Epithelial cell of proximal tubule (primary cell): ENCODE measurements around the gene CTDP1. TPM values are rescaled to one million over a fixed set of nuclear protein-coding genes. Genes with fewer than 3 reads are reported as not detected.

ENCODE experiments used
- DNase-seq: peaks from one replicate; pipeline ENCODE4 v3.0.0-alpha.2; 2011; ENCODE audit warnings: low read depth
- H3K4me3 ChIP-seq: 2 replicates; pipeline ENCODE4 v1.5.1; 2011; ENCODE audit warnings: low read depth, mild to moderate bottlenecking, low read length
- CTCF ChIP-seq: conservative IDR thresholded peaks from 2 replicates; pipeline ENCODE4 v1.5.1; 2012; ENCODE audit warnings: low read depth, mild to moderate bottlenecking, low read length
- total RNA-seq: library from RNA; depleted of rRNA; stranded (reverse); fragments of >200 nt; gene quantifications from 2 replicates; pipeline ENCODE4 v1.2.3, GENCODE V29; 2015

The CTDP1 gene
- total RNA-seq, 1 donor from 2014 or later: 13.9 TPM

DNA sequence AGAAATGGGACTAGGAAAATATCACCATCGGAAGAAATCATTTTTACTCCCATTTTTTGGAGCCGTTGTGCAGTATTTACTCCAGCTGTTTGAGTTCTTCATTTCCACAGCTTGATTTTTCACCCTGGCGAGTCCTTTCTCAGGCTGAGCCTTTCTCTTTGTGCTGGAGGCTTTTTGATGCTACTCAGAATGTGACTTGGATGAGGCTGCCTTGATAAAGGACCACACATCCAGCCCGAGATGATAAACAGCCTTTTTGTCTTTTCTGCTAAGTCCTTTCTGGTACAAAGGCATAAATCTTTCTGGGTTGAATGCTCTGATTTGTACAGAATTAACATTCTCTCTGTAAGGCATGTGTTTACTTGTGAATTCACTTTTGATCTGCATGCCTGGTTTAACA lies 17.6 kb upstream of the CTDP1 start:
- DNase-seq: no peak
- H3K4me3 ChIP-seq: no peak overlapping the region
- TF ChIP-seq CTCF: no peak

DNA sequence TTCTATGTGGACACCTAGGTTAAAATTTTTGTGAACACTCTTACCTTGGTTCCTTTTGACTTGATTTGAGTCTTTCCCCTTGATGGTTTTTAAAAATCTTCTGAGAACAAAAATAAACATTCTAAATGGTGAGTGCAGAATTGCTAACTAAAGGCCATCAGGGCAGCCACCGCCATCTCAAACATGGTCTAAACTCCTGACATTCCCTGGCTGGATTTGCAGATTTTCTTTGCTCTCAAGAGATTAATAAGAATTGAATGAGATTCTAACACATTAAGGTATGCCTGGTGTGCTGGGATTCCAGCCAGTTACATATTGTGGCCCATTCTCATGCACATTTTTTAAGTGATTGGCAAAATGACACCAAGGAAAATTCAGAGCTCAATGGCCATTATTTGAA lies 17.2 kb upstream of the CTDP1 start:
- no peak for DNase-seq
- TF ChIP-seq CTCF: no peak
- H3K4me3 ChIP-seq: no peak overlapping the region

DNA sequence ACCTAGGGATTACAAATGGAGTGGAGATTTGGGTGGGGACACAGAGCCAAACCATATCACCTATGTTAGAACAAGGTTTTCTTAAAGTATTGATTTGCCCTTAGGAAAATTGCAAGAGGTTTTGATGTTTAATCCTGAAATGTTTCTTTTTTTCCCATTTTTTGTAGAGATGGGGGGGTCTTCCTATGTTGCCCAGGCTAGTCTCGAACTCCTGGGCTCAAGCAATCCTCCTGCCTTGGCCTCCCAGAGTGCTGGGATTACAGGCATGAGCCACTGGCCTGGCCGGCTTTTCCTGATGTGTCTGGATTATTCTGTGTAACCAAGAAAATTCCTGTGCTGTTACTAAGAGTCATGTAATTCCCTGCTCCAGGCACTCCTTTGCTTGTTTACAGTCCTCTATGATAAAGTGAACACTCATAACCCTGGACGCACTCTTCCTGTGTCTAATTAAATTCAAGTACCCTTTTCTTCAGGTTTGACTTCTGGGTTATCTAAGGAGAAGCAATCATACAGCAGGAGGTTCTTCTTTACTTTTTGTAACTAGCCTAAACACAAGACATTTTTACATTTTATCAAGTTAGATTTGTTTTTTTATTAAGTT lies 15.0 kb upstream of the CTDP1 start:
- H3K4me3 ChIP-seq: no peak overlapping the region
- peak; percentile 68 for DNase-seq
- no peak for TF ChIP-seq CTCF

- TF ChIP-seq CTCF: no peak
- H3K4me3 ChIP-seq: no peak overlapping the region
- no peak for DNase-seq
Observed at GRCh38 chr18:79668203-79668602, 11.4 kb upstream of the CTDP1 start.

GRCh38 chr18:79672490-79673276 lies 6.9 kb upstream of the CTDP1 start:
- H3K4me3 ChIP-seq: no peak overlapping the region
- DNase-seq: no peak
- TF ChIP-seq CTCF: no peak

GRCh38 chr18:79677221-79677620 lies 2.4 kb upstream of the CTDP1 start:
- H3K4me3 ChIP-seq: peak overlapping the region; percentile 94
- TF ChIP-seq CTCF: peak; percentile 4
- DNase-seq: no peak

- H3K4me3 ChIP-seq: peak overlapping the region; percentile 94
- TF ChIP-seq CTCF: no peak
- no peak for DNase-seq
Observed at GRCh38 chr18:79677840-79678239, 1.8 kb upstream of the CTDP1 start.
